Heart left ventricle (tissue), 13 donors: ENCODE results near the gene RNASEH2B.

ENCODE experiments used
- CTCF ChIP-seq, 12 donors: fragments of 200-600 bp; sonication (generic) in 4 of 12; IDR thresholded peaks; one replicate each; pipeline versions ENCODE4 v1.5.0 to v1.8.0; 2018 to 2022; ENCODE audit warnings: antibody characterized with exemption in 12 of 12, mild to moderate bottlenecking in 5 of 12
- POLR2A ChIP-seq, 2 donors: fragments of 450-650 bp; IDR thresholded peaks; one replicate each; pipeline ENCODE4 v1.6.1; 2017; ENCODE audit warnings: antibody characterized with exemption in 2 of 2, mild to moderate bottlenecking in 2 of 2, moderate library complexity in 2 of 2
- donor health status: ischemic (EF 13 %, LVEDD 7.1; RV severe dilation, severe dysfunction).
- donor health status: DM: no; HTN: yes; CAD: no.
- donor health status: DM: no; HTN: no; CAD: no.
- donor health status: ischemic (EF 25% LVEDD 6.9; RV normal size, moderate dysfunction).
- donor health status: ischemic (EF 25% LVEDD 5.7; RV mildly dilated, moderate dysfunction).
- donor health status: ischemic (EF 35%, LVEDD 5.7; RV mildly dilated, moderate dysfunction).
- donor health status: nonischemic (EF 11% LVEDD 7.7; RV severe dilation, severe dysfunction).
- donor health status: DM: yes; HTN: yes; CAD: no.
- donor health status: PGD.
- donor health status: ischemic (EF 29% LVEDD 5.4; RV normal size, mild dysfunction).
- donor health status: nonischemic (EF 23%, LVEDD 6.1; RV moderate dilation, normal function).

- TF ChIP-seq CTCF (IDR thresholded peaks at IDR 0.05) (no peak), POLR2A (IDR thresholded peaks at IDR 0.05) (no peak)
Measured at GRCh38 chr13:50894012-50894411, 15.6 kb upstream of the RNASEH2B start.
